Measurements from ENCODE around the gene SS18L1.

DNA sequence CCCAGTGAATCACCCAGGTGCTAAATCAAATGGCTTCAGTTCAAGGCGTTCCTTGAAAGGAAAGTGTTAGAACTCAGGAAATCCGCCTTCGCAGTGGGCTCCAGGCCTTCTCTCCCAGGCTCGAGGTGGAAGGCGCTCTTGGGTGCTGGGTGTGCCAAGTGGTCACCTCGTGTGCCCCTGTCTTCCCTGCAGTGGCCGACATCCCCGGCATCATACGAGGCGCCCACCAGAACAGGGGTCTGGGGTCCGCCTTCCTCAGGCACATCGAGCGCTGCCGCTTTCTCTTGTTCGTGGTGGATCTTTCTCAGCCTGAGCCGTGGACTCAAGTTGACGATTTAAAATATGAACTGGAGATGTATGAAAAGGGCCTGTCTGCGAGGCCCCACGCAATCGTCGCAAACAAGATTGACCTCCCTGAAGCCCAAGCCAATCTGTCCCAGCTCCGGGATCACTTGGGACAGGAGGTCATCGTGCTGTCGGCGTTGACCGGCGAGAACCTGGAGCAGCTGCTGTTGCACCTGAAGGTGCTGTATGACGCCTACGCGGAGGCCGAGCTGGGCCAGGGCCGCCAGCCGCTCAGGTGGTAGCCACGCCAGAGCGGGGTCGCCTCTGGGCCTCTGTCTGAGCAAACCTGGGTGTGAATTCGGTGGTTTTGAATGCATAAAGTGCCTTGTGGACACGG, 57.1 kb downstream of the SS18L1 start:
- TF ChIP-seq, protein P1, sequence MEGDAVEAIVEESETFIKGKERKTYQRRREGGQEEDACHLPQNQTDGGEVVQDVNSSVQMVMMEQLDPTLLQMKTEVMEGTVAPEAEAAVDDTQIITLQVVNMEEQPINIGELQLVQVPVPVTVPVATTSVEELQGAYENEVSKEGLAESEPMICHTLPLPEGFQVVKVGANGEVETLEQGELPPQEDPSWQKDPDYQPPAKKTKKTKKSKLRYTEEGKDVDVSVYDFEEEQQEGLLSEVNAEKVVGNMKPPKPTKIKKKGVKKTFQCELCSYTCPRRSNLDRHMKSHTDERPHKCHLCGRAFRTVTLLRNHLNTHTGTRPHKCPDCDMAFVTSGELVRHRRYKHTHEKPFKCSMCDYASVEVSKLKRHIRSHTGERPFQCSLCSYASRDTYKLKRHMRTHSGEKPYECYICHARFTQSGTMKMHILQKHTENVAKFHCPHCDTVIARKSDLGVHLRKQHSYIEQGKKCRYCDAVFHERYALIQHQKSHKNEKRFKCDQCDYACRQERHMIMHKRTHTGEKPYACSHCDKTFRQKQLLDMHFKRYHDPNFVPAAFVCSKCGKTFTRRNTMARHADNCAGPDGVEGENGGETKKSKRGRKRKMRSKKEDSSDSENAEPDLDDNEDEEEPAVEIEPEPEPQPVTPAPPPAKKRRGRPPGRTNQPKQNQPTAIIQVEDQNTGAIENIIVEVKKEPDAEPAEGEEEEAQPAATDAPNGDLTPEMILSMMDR (IDR thresholded peaks at IDR 0.05; ENCODE audit: poor library complexity): no peak
- TF ChIP-seq EZH2phosphoT487 (IDR thresholded peaks at IDR 0.05; ENCODE audit: low read depth, severe bottlenecking, unreplicated experiment) (no peak), EZH2 (IDR thresholded peaks at IDR 0.05; ENCODE audit: borderline replicate concordance) (no peak)
